PC-3 (cell line): ENCODE data around the gene CNTN1.

Experiments used
- CTCF ChIP-seq: fragments of 300-600 bp; sonication (generic); conservative IDR thresholded peaks from 2 replicates; pipeline ENCODE4 v1.5.1; 2017; ENCODE audit warnings: antibody characterized with exemption, low read depth, mild to moderate bottlenecking, low read length
- EZH2 ChIP-seq: fragments of 300-600 bp; sonication (generic); IDR thresholded peaks from one replicate; pipeline ENCODE4 v1.6.1; 2017; ENCODE audit warnings: antibody characterized with exemption, mild to moderate bottlenecking, low read length; ENCODE audit not compliant: unreplicated experiment
- EZH2phosphoT487 ChIP-seq: fragments of 300-600 bp; sonication (generic); IDR thresholded peaks from 2 replicates; pipeline ENCODE4 v1.6.1; 2018; ENCODE audit warnings: mild to moderate bottlenecking, antibody characterized with exemption, low read length, borderline replicate concordance

GRCh38 chr12:41032386-41032785 lies 340.1 kb downstream of the CNTN1 start:
- TF ChIP-seq CTCF (no peak), EZH2 (no peak), EZH2phosphoT487 (no peak)
